Neutrophil (primary cell): ENCODE data around the gene KCNJ15.

Source experiments
- H3K27ac ChIP-seq: fragments of 200-600 bp; sonication (generic); 2 replicates; pipeline ENCODE4 v1.5.1; 2016; ENCODE audit warnings: mild to moderate bottlenecking, moderate library complexity
- H3K27me3 ChIP-seq: fragments of 200-600 bp; sonication (generic); 2 replicates; pipeline ENCODE4 v1.6.0; 2016; ENCODE audit warnings: mild to moderate bottlenecking
- H3K36me3 ChIP-seq: fragments of 200-600 bp; sonication (generic); 2 replicates; pipeline ENCODE4 v1.5.1; 2017
- H3K4me1 ChIP-seq, 2 experiments: fragments of 200-600 bp in 1 of 2; sonication (generic) in 1 of 2; 1 replicate in 1 of 2; 2 replicates in 1 of 2; pipeline versions ENCODE4 v1.5.1 to v1.6.1; 2013 to 2016; ENCODE audit warnings: low read depth in 1 of 2, low read length in 1 of 2, mild to moderate bottlenecking in 1 of 2, moderate library complexity in 1 of 2; ENCODE audit not compliant: control insufficient read depth in 1 of 2, insufficient read depth in 1 of 2
- H3K4me3 ChIP-seq, 2 experiments: fragments of 200-600 bp in 1 of 2; sonication (generic) in 1 of 2; 1 replicate in 1 of 2; 2 replicates in 1 of 2; pipeline ENCODE4 v1.5.1; 2013 to 2016; ENCODE audit warnings: low read depth in 1 of 2, low read length in 1 of 2, mild to moderate bottlenecking in 1 of 2, moderate library complexity in 1 of 2
- H3K9me3 ChIP-seq: fragments of 200-600 bp; sonication (generic); 2 replicates; pipeline ENCODE4 v1.5.1; 2016
- TF ChIP-seq, protein P1 (sequence below): fragments of 200-600 bp; sonication (generic); IDR thresholded peaks from 2 replicates; pipeline ENCODE4 v1.5.1; 2016; ENCODE audit warnings: antibody characterized with exemption

Gene KCNJ15

DNA sequence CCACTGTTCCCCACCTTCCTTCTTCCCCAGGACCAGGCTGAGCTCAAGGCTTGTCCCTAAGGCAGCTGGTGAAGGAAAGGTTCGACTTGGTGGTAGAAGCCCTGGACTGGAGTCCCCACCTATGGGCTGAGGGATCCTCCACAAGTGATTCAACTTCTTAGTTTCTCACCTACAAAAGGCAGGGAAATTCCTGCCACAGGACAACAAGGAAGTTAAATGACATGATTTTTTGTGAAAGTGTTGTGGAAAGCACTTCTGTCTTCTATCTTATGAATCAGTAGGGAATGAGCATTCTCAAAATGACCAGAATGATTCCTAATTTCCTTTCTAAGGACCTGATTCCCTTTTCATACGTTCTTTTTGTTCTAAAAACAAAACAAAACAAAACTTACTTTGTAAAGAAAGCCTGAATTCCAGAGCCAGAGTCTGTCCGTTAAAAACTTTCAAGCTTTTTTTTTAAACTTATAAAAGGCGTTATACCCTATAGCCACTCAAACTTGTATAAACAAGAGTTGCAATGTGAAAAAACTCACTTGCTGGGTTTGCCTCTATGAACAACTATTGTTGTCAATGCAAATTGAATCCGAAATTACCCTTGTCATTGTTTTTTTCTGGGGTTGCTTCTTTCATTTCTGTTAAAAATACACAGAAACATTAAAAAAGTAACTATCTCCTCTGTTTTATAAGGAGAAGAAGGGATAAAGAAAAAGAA is 12.2 kb downstream of the KCNJ15 start:
- no peaks in the 10 kb centered on the region for H3K27me3 ChIP-seq
- H3K36me3 ChIP-seq: peaks cover 57% of the 10 kb centered on the region
- H3K4me1 ChIP-seq: peaks cover 94 to 100% of the 10 kb centered on the region in 2 experiments
- no peaks in the 10 kb centered on the region for H3K9me3 ChIP-seq
- TF ChIP-seq, protein P1, sequence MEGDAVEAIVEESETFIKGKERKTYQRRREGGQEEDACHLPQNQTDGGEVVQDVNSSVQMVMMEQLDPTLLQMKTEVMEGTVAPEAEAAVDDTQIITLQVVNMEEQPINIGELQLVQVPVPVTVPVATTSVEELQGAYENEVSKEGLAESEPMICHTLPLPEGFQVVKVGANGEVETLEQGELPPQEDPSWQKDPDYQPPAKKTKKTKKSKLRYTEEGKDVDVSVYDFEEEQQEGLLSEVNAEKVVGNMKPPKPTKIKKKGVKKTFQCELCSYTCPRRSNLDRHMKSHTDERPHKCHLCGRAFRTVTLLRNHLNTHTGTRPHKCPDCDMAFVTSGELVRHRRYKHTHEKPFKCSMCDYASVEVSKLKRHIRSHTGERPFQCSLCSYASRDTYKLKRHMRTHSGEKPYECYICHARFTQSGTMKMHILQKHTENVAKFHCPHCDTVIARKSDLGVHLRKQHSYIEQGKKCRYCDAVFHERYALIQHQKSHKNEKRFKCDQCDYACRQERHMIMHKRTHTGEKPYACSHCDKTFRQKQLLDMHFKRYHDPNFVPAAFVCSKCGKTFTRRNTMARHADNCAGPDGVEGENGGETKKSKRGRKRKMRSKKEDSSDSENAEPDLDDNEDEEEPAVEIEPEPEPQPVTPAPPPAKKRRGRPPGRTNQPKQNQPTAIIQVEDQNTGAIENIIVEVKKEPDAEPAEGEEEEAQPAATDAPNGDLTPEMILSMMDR: no peak
- H3K27ac ChIP-seq: peak overlapping the region; percentile 90
- H3K4me3 ChIP-seq: peak overlapping the region; percentile 4 to 6

DNA sequence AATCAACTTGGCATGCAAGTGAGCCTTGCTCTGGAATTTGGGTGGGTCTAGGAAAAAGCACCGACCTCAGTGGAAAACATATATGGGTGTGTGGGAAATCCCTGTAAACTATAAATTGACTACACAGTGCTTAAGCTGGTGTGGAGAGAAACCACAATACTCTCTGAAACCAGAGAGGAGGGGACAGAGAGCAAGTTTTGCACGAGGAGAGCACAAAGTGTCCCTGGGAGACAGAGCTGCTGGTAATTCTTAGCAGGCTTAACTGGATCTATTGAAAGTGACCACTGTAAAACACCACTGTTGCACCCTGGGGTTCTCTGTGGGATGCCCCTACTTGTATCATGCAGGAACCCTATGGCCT is 12.8 kb downstream of the KCNJ15 start:
- Histone ChIP-seq H3K9me3 (no peaks in the 10 kb centered on the region), H3K4me3 (no peak overlapping the region), H3K36me3 (peaks cover 54% of the 10 kb centered on the region), H3K27ac (peak overlapping the region; percentile 90), H3K4me1 (peaks cover 95 to 100% of the 10 kb centered on the region in 2 experiments), H3K27me3 (no peaks in the 10 kb centered on the region)
- TF ChIP-seq, protein P1: no peak

DNA sequence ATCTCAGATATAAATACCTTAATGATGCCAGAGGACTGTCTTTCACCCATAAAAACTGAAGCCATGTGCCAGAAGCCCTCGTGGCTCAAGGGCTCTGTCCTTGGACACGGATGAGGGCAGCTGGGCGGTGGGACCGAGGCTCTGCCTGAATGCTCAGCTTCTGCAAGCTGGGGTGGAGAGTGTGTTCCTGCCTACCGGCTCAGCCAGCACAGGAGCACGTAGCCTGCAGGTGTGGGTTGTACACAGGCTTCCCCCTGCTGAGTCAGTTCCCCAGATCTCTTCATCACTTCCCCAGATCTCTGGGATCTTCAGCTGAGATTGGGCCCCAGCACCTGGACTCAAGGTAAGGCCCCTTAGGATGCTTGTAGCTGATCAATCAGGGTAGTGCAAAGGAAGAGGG is 15.4 kb downstream of the KCNJ15 start:
- H3K4me1 ChIP-seq: peaks cover 93 to 100% of the 10 kb centered on the region in 2 experiments

DNA sequence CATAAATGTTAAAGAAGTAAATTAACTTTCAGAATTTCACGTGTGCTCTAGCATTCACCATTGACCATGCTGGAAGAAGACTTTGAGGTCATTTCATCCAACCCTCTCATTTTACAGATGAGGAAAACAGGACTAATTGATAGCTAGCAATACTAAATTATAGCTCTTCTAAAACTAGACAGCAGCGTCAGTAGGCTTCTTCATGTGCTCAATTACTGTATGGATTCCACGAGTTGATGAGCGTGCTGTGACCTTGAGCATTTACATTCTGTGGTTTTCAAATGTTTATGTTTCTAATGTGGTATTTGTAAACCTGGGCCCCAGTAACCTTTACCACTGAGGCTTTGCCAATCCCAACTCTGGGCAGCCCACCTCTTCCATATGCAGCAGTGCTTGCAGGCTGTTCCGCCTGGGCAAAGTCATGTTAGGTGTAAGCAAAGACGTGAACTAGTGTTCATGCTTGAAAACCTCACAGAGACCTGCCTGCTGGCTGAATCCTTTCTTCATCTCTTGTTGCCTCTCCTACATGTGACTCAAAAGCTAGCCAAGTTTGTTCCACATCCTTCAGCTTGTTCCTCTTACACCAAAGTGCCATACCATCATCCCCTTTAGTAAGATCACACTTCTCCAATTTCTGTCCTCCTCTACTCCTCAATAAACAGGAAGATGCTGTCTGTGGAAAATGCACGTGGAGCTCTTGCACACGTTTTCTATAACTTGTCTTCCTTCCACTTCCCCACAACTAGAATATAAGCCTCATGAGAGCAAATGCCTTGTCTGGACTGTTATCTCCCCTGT is 17.2 kb downstream of the KCNJ15 start:
- H3K4me3 ChIP-seq: peak overlapping the region; percentile 53 to 54
- peak overlapping the region; percentile 90 for H3K27ac ChIP-seq
- peaks cover 93 to 100% of the 10 kb centered on the region in 2 experiments for H3K4me1 ChIP-seq
- H3K36me3 ChIP-seq: peaks cover 47% of the 10 kb centered on the region
- TF ChIP-seq, protein P1: peak; percentile 37
- no peaks in the 10 kb centered on the region for H3K27me3 ChIP-seq
- no peaks in the 10 kb centered on the region for H3K9me3 ChIP-seq

More for the DNA sequence above, 15.4 kb downstream of the KCNJ15 start:
- peaks cover 42% of the 10 kb centered on the region for H3K36me3 ChIP-seq
- H3K9me3 ChIP-seq: no peaks in the 10 kb centered on the region
- H3K27me3 ChIP-seq: no peaks in the 10 kb centered on the region
- H3K4me3 ChIP-seq: peak overlapping the region; percentile 53 to 54
- TF ChIP-seq, protein P1: no peak
- peak overlapping the region; percentile 90 for H3K27ac ChIP-seq

DNA sequence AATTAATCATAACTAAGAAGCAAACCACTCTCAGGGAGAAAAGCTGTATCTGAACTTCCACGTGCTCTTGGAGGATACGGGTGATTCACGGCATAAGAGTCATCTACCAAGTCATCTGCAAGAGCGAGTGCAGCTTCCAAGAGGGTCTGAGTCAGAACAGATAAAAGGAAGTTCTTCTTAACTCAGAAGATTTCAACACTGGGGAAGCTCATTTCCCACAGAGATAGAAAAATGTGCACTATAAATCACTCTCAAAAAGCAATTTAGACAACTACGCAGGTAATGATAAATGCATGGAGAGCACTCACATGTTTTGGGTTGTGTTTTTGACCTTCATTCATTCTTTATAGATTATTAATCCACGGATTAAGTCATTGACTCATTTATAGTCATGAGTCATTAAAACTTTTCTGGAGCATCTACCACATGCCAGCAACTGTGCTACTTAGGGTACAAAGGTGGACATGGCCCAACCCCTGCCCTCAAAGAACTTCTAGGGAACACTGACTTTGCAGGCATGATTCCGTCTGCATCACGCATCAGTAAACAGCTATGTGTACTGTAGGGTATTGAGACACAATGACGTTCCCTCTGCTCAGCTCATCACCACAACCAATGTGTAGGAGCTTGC is 20.8 kb downstream of the KCNJ15 start:
- H3K4me3 ChIP-seq: peak overlapping the region; percentile 48 to 49
- H3K4me1 ChIP-seq: peaks cover 98 to 100% of the 10 kb centered on the region in 2 experiments
- no peaks in the 10 kb centered on the region for H3K27me3 ChIP-seq
- H3K36me3 ChIP-seq: peaks cover 33% of the 10 kb centered on the region
- H3K27ac ChIP-seq: peak overlapping the region; percentile 90
- TF ChIP-seq, protein P1: peak; percentile 8
- no peaks in the 10 kb centered on the region for H3K9me3 ChIP-seq
